C1 segment of cervical spinal cord (tissue), 14 donors: ENCODE data around the gene SCN9A.
"Not testable (repeated sequence)": the region's sequence is repeated elsewhere in the genome, so short reads cannot be mapped to it uniquely, and the experiment has no call there.

ENCODE experiments used
- DNase-seq, 14 donors: peaks; one replicate each; lab custom pipeline; 2025; lab: John Stamatoyannopoulos, UW

Gene SCN9A

DNA sequence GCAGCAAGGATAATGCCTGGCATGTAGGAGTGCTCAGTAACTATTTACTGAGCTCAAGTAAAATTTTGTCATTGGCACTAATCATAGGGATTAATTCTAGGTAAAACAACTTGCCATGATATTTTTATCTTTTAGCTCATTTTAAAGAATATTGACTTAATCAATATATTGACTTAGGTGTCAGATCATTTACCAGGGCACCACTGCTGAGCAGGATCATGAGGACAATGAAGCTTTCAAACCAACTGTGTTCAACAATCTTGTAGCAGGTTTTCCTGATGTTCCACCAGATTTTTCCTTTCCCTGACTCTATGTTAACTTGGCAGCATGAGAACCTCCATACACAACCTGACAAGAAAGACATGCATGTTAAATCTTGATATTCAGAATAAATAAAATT lies 133.4 kb downstream of the SCN9A start:
- DNase-seq: no peak

DNA sequence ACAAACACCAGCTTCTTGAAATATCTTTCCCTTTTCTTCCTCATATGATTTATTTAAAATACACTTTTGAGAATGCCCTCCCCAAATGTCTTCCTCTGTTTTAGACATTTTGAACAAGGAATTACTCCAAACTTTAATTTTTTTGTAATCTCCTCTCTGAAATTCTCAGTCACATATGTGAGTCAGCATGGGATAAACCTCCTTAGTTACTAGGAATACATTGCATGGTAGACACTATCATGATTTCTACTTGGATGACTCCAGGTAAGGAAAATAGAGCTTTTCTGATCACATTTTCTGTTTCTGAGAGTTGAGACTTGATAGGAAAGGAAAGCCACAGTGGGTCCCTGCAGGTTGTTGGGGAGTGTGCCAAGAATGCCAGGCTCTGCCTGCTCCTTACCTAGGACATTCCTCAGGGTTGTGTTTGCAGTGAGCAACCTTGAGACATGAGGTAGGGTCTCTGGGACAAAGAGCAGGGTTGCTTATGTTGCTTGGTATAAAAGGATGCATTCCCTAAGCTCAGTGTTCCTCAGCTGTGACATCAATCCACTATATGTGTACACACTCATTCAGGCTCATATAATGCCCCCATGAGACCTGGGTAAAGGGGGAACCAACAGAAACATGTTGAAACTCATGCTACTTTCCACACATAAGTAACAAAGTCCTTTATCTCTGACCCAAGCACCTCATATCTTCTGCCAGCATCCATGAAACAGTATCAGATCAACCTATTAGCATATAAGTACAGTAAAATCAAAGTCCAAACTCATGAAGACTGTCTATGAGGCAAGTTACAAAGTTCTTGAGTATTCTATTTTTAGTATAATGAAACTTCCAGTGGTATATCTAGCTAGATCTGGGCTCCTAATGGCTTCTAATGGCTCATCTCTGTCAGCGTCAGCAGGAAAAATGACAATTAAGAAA lies 135.1 kb downstream of the SCN9A start:
- no peak for DNase-seq

DNA sequence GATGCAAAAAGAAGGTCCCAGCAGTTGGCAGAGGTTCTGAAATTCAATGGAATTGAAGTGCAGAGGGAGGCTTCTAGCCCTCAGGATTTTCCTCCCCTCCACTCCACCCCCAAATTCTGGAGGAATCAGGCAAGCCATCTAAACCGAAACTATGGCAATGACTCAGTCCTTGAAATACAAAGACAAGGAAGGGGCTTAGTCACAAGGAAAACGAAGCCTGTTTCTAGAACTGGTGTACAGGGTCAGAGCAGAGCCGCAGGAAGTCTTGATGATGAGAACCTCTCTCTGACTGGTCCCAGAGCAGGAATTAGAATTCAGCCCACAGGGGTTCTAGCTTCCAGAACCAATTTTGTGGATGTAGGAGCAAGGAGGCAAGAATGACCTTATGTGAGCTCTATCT lies 136.2 kb downstream of the SCN9A start:
- DNase-seq: no peak

DNA sequence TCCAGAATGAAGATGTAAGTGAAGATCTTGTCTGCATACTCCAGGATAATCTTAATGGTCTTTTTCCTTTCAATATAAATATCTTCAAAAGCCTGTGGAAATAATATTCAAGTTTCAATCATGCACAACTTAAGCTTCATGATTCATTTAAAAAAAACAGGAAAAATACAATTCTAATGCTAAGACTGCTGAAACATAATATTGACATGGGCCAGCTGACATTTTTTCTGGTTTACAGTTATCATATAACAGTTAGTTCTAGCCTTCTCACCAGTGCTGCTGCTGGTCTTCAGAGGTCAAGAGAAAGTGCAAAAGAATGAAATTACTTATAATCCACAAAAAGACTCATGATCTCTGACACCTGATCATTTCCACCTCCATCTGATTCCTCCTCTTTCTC lies 137.6 kb downstream of the SCN9A start:
- no peak for DNase-seq

DNA sequence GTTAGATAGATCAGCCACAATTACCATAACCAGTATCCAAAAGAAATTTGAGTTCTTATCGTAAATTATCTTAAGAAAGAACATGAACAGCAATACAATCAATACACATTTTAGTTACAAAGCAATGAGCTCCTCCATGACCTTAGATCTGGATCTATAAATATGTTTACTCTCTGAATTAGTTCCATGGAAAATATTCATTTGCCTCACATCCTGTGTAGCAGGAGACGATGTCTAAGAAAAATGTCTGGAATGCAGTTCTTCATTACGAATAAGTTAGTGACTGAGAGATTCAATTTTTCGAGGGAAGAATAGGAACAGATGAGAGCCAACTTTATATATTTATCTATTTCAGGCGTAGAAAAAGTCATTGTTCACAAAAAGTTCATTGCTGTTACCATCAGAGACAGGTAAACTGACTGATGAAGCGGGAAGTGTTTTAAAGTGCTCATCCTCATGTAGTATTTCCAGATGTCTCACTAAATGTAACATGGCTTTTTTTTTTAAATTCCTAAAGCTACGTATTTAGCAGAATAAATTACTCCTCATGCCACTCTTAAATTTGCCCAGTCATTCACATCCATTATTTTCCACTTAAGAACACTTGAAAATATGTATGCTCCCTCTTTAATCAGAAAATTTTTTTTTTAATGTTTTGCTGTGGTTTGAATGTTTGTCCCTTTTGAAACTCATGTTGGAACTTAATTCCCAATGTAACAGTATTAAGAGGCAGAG lies 141.5 kb downstream of the SCN9A start:
- no peak for DNase-seq

DNA sequence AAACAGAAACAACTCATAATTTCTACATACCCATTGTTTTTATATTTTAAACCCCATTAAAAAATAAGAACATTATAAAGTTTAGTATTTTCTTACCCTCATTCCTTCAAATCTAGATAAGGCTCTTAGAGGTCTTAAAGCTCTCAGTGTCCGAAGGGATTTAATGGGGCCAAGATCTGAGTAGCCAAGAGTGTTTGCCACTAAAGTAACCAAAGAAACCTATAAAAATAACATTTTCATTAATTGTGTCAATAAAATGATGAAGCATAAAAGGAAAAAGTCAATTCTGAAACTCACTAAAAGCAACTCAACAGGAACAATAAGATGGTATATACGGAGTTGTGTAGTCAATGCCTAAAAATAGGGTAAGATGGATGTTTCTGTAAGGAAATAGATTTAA lies 142.5 kb downstream of the SCN9A start:
- DNase-seq: no peak

DNA sequence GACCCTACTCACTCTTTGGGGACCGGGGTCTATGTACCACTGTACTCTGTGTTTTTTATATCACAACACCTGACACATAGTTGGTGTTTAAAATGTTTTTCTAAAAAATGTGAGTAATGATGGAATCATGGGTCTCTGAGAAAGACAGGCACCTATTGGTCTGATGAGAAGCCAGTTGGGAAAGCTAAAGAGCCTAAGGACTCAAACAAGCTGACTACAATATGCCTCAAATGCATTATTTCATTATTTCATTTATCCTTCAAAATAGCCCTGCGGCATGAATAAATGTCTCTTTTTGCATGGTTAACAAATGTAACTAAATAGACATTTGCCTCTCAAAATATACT lies 145.0 kb downstream of the SCN9A start:
- no peak for DNase-seq

DNA sequence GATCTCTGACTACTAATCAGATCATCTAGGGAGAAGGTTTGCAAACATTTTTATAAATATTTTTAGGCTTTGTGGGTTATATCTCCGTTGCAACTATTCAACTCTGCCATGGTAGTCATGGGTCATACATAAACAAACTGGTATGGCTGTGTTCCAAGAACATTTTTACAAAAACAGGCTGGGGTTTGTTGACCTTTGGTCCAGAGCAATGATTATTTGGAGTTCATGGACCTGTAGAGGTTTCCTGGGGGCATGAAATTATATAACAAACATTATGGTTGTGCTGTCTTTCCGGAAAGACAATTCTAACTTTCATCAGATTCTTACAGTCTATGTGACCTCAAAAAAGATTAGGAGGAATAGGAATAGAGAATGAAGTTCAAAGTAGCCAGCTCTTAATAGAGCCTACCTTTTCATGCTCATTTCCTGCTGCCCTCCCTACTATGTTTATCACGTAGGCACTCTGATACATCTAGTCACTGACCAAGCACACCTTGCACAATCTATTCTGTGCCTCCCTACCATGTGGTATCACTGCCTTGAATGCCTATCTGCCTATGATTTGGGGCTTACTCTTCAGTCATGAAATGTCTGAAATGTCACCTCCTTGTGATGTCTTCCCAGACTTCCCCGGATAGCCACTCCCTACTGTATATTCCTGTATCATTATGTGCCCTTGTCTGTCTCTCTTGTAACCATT lies 145.6 kb downstream of the SCN9A start:
- DNase-seq: no peak

DNA sequence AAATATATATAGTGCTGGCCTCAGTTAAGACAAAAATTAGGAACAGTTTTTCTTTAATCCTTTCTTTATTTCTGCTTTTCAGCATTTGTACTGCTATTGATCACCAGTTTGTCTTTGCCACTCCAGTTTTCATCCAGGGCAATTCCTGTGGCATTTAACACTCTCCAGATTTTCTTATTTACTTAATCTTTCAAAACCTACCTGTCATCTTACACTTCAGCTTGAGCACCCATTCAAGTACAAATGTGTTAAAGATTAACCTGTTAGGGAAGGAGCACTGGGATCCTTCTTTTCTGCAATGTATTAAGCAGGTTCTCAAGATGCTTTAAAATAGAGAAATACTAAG lies 146.1 kb downstream of the SCN9A start:
- no peak for DNase-seq

DNA sequence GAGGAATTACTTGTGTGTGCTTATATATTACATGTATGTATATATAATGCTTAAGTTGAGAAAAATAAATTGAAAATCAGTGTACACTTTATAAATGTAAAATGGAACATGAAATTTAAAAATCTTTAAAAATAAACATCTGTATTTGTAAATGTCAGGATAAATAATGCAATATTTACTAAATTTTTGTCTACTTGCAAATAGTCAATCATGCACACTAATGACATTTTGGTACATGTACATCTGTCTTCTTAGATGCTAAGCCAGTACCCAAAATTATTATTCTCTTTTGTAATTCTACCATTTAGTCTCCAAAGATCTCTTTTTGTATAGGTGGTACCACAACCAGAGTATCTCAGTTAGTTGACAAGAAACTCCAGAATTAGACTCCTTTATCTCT lies 151.5 kb downstream of the SCN9A start:
- no peak for DNase-seq

DNA sequence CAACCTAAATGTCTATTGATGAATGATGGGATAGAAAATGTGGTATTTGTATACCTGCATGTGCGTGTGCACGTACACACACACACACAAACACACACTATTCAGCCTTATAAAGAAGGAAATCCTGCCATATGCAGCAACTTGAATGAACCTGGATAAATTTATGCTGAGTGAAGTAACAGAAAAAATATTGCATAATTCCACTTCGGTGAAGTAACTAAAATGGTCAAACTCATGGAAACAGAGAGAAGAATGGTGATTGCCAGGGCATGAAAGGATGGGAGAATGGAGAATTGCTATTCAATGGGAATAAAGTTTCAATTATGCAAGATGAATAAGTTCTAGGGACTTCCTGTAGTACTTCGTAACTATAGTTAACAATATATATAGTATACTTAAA lies 152.4 kb downstream of the SCN9A start:
- DNase-seq: no peak

DNA sequence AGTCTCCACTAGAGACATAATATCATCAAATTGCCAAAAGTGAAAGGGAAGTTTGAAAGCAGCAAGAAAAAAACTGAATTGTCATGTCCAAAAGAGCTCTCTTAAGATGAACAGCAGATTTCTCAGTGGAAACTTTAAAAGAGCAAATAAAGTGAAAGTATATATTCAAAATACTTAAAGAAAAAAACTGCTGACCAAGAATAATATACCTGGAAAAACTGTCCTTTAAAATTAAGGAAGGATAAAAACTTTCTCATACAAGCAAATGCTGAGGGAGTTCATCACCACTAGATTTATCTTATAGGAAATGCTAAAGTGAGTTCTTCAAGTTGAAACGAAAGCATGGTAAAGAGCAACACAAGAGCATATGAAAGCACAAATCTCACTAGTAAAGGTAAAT lies 164.7 kb downstream of the SCN9A start:
- DNase-seq: no peak

DNA sequence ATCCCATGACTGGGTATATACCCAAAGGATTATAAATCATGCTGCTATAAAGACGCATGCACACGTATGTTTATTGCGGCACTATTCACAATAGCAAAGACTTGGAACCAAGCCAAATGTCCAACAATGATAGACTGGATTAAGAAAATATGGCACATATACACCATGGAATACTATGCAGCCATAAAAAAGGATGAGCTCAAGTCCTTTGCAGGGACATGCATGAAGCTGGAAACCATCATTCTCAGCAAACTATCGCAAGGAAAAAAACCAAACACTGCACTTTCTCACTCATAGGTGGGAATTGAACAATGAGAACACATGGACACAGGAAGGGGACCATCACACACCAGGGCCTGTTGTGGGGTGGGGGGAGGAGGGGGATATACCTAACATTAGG lies 165.8 kb downstream of the SCN9A start:
- DNase-seq: not testable (repeated sequence)

DNA sequence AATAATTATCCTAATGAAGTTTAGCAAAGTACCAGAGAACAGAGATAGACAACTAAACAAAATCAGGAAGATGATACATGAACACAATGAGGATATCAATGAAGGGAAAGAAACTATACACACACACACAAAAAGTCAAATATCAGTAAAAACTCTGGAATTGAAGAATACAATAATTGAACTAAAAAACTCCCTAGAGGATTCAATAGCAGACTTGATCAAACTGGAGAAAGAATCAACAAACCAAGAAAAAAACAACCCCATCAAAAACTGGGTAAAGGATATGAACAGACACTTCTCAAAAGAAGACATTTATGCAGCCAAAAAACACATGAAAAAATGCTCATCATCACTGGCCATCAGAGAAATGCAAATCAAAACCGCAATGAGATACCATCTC lies 166.4 kb downstream of the SCN9A start:
- DNase-seq: not testable (repeated sequence)

DNA sequence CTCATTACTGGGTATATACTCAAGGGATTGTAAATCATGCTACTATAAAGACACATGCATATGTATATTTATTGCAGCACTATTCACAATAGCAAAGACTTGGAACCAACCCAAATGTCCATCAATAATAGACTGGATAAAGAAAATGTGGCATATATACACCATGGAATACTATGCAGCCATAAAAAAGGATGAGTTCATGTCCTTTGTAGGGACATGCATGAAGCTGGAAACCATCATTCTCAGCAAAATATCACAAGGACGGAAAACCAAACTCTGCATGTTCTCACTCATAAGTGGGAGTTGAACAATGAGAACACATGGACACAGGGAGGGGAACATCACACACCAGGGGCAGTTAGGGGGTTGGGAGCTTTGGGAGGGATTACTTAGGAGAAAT lies 169.6 kb downstream of the SCN9A start:
- not testable (repeated sequence) for DNase-seq

DNA sequence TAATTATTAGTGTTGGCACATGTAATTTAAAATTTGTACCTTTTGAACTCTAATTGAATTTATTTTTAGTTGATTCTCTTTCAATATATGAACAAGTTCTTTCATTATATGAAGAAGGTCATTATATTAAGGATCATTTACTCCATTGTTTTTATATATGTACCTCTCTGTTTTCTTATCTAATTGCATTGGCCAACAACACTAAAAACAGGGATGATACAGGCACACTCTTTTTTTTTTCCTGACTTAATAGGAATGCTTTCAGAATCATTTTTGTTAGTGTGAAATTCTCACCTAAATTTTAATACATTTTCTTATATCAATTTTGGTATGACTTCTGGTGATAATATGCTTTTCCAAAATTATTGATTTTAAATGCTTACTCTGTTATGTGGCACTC lies 173.0 kb downstream of the SCN9A start:
- no peak for DNase-seq

DNA sequence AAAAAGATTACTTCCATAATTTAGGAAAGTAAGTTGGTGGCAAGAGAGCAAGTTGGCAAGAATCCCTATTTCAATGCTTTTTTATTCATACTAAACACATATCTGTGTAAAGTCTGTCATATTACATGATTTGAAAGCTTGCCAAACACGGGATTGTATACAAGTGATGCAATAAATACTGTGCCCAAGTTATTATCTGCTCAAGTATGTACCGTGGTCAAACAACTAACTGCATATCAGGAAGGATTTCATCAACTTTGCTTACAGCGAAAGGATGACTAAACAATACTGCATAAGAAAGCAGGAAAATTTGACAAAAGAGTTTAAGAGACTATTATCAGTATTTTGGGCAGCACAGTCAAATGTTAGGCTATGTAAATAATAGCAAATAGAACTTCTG lies 178.3 kb downstream of the SCN9A start:
- no peak for DNase-seq

DNA sequence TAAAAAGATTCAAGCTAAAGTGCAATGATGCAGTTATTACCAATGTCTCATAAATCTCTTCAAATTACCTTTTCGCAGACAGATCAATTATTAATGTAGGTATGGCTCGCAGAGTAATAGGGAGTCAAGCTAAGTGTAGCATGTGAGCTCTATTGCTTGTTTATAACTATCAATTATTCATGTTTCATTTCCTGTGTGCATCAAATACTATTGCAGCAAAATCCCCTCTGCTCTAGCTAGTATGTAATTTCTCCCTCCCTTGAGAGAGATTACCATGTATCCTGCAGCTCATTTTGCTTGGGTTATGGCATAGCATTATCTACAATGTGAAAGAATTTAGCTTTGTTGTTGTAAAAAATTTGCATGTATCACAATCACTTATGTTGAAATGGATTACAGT lies 182.3 kb downstream of the SCN9A start:
- no peak for DNase-seq

DNA sequence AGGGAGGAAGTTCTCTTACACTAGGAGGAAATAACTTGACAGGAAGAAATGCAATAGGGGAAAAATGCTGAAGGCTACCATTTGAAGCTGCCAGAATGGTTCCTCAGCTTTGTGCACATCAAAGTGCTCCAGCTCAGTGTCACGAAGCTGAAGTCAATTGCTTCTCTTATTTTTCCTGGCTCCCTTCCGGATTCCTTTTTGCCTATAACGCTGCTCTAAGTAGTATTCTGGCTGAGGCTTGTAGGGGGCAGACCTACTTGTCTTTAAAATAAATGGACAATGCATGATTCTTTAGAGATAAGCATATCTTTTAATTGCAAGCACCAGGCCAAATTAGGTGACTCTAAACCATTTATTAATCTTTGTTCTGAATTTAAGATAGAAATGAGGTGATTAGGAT lies 187.7 kb downstream of the SCN9A start:
- DNase-seq: no peak

DNA sequence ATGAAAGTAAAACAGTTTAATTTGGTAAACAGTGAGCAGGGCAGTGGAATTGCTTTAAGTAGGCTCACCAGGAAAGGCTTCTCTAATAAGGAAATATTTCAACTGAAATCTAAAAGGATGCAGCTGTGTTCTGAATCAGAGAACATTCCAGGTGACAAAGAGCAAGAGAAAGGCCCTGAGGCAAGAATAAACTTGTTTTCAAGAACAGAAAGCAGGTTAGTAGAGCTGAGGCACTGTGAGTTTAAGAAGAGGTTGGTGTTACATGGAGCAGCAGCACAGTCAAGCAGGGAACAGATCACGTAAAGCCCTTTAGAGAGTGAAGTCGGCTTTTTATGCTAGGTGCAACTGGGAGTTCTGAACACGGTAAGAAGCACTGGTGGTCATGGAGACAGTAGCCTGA lies 191.0 kb downstream of the SCN9A start:
- no peak for DNase-seq

DNA sequence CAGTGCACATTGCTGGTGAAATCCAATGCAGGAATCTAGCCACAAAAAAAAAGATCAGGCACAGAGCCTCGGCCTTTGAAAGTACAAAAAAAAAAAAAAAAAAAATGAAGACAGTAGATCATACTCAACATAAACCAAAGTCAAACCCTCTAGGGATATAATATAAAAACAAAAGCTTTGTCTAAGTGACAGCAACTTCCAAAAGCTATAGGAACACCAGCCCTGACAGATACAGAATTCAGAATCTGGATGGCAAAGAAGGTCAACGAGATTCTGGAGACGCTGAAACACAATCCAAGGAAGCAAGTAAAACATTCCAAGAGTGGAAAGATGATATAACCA lies 194.0 kb downstream of the SCN9A start:
- DNase-seq: no peak

DNA sequence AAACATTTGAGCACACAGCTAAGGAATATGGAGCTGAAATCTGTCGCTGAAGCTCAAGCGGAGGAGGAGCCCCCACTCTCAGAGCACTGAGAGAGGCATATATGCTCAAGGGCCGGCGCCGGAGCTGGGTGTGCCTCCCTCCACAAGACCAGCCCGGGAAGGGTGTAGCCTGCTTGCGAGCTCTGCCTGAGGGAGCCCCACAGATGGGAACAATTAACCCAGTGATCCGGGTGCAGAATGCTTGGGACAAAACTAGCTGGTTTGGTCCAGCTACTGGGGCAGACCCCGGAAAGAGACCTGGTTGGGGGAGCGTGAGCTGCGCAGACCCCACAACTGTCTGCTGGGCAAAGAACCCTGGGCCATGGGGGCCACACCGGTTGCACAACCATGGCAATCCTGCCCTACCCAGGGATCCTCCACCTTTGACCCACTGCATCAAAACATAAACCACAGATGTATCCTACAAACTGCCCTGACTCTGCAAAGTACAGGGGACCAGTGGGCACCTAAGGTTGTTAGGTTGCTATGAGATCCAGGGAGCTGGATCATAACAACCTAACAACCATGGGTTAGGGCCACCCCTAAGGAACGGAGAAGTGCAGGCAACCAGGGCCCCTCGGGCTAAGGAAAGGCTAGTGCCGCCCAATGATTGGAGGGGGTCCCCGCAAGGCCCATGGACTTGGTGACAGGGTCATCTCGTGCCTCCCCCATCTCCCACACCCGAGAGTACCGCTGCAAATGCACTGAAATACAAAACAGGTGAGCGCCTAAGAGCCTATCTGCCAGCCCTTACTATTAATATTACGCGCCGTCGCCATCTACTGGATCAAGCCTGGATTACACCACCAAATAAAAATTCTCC lies 194.6 kb downstream of the SCN9A start:
- DNase-seq: peak in 3 of 14 donors; percentile 2 to 9 (median 7)
